Activated CD8-positive, alpha-beta T cell treated with anti-CD3 and anti-CD28 coated beads for 36 hours (primary cell): Measurements from ENCODE around the gene ABHD16A. TPM values are rescaled to one million over a fixed set of nuclear protein-coding genes. Genes with fewer than 3 reads are reported as not detected.

Experiments
- ATAC-seq: fragments of 200-7000 bp; cut with Tn5 transposase; one replicate; pipeline ENCODE4 v1.10.0; 2021; ENCODE audit warnings: mild to moderate bottlenecking, moderate library complexity
- CTCF ChIA-PET: fragments of 350-600 bp; sonication (Branson Sonifier 250); formaldehyde crosslinking; loops from one replicate; lab custom pipeline; 2021; ENCODE audit warnings: antibody characterized with exemption; lab: Charles Lee
- POLR2A ChIA-PET: fragments of 350-600 bp; sonication (Branson Sonifier 250); formaldehyde crosslinking; loops from one replicate; lab custom pipeline; 2021; ENCODE audit warnings: antibody characterized with exemption; lab: Charles Lee
- DNase-seq: peaks from one replicate; pipeline ENCODE4 v3.0.0-alpha.2; 2020
- H3K27ac Mint-ChIP-seq: one replicate; pipeline ENCODE4 v1.8.0; 2021; ENCODE audit warnings: mild to moderate bottlenecking, mixed read lengths
- H3K27me3 Mint-ChIP-seq: one replicate; pipeline ENCODE4 v1.8.0; 2021; ENCODE audit warnings: mixed read lengths
- H3K36me3 Mint-ChIP-seq: one replicate; pipeline ENCODE4 v1.8.0; 2021; ENCODE audit warnings: low read depth, mixed read lengths
- H3K4me1 Mint-ChIP-seq: one replicate; pipeline ENCODE4 v1.8.0; 2021; ENCODE audit warnings: low read depth, mixed read lengths
- H3K4me3 Mint-ChIP-seq: one replicate; pipeline ENCODE4 v1.8.0; 2021; ENCODE audit warnings: mild to moderate bottlenecking, moderate library complexity, mixed read lengths
- H3K9me3 Mint-ChIP-seq: one replicate; pipeline ENCODE4 v1.8.0; 2021; ENCODE audit warnings: mixed read lengths
- intact Hi-C: fragments of 100-400 bp; cut with micrococcal nuclease; formaldehyde crosslinking; loops from one replicate; pipeline ENCODE4 v1.10.0; 2022
- total RNA-seq, 2 experiments: library from RNA; stranded (reverse); gene quantifications; one replicate each; pipeline ENCODE4 v1.2.3, GENCODE V29; 2021
- TF ChIP-seq, protein P1 (sequence below): fragments of 200-600 bp; IDR thresholded peaks from one replicate; pipeline ENCODE4 v1.8.0; 2022; ENCODE audit warnings: antibody characterized with exemption, mild to moderate bottlenecking

The ABHD16A gene
- total RNA-seq, 2 experiments from 2014 or later = 23.7 to 24.3 TPM

DNA sequence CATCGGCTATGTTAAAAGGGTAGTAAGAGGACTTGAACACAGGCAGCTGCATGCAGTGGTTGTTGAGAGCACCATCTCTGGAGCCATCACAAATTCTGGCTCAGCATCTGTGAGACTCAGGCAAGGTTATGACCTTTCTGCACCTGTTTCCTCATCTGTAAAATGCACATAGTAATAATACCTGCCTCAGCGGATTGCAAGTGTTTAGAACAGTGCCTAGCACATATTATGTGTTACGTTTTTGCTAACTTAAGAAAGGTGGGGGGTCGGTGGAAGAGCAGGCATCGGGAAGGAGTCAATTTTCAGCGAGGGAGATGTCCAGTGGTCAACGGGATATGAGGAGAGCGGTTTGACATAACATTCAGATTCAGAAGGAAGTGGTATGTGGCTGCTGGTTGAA lies 25.2 kb downstream of the ABHD16A start:
- TF ChIP-seq, protein P1, sequence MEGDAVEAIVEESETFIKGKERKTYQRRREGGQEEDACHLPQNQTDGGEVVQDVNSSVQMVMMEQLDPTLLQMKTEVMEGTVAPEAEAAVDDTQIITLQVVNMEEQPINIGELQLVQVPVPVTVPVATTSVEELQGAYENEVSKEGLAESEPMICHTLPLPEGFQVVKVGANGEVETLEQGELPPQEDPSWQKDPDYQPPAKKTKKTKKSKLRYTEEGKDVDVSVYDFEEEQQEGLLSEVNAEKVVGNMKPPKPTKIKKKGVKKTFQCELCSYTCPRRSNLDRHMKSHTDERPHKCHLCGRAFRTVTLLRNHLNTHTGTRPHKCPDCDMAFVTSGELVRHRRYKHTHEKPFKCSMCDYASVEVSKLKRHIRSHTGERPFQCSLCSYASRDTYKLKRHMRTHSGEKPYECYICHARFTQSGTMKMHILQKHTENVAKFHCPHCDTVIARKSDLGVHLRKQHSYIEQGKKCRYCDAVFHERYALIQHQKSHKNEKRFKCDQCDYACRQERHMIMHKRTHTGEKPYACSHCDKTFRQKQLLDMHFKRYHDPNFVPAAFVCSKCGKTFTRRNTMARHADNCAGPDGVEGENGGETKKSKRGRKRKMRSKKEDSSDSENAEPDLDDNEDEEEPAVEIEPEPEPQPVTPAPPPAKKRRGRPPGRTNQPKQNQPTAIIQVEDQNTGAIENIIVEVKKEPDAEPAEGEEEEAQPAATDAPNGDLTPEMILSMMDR = no peak
- intact Hi-C loops = no loop called here
- ChIA-PET POLR2A (interaction anchor here (0.5 to 1.4 kb wide), 4 partner anchors 11 to 21 kb away, joined by 3 to 4 read pairs (median 4); partner anchors contain the start of gene GPANK1), CTCF (interaction anchor here (1.1 to 1.9 kb wide), 2 partner anchors 13 to 212 kb away, joined by 3 to 6 read pairs; no protein-coding TSS in a partner anchor)
- peaks cover 8% of the 10 kb centered on the region for H3K36me3 Mint-ChIP-seq
- peaks cover 11% of the 10 kb centered on the region for H3K4me1 Mint-ChIP-seq
- H3K27me3 Mint-ChIP-seq = no peaks in the 10 kb centered on the region
- no peak overlapping the region for H3K4me3 Mint-ChIP-seq
- H3K9me3 Mint-ChIP-seq = no peaks in the 10 kb centered on the region
- ATAC-seq (no peak), DNase-seq (no peak)
- no peak overlapping the region for H3K27ac Mint-ChIP-seq

DNA sequence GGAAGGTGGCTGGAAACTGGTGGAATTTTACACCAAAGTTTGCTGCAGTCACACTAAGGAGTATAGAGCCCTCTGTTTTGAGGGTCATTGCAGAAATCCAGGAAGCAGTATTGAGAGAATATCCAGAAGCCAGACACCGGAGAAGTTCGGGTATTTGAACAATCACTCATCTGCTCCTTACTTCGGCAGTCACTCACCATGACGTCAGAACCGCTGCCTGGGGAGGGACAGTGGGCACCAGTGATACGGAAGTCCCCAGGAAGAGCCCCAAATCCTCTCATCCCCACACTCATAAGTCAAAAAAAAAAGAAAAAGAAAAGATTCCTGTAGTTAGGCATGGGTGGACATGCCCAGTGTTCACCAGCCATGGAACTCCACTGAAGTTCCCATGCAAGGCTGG lies 26.2 kb downstream of the ABHD16A start:
- no peak for DNase-seq
- H3K4me1 Mint-ChIP-seq = peaks cover 11% of the 10 kb centered on the region
- no peak for ATAC-seq
- intact Hi-C loops = no loop called here
- POLR2A ChIA-PET = interaction anchor here (0.9 kb wide), 1 partner anchor 22 kb away, joined by 3 read pairs; no protein-coding TSS in a partner anchor
- TF ChIP-seq, protein P1 = no peak
- no peaks in the 10 kb centered on the region for H3K9me3 Mint-ChIP-seq
- CTCF ChIA-PET = interaction anchor here (1.9 kb wide), 1 partner anchor 14 kb away, joined by 6 read pairs; no protein-coding TSS in a partner anchor
- H3K4me3 Mint-ChIP-seq = no peak overlapping the region
- no peak overlapping the region for H3K27ac Mint-ChIP-seq
- H3K27me3 Mint-ChIP-seq = no peaks in the 10 kb centered on the region
- peaks cover 15% of the 10 kb centered on the region for H3K36me3 Mint-ChIP-seq

DNA sequence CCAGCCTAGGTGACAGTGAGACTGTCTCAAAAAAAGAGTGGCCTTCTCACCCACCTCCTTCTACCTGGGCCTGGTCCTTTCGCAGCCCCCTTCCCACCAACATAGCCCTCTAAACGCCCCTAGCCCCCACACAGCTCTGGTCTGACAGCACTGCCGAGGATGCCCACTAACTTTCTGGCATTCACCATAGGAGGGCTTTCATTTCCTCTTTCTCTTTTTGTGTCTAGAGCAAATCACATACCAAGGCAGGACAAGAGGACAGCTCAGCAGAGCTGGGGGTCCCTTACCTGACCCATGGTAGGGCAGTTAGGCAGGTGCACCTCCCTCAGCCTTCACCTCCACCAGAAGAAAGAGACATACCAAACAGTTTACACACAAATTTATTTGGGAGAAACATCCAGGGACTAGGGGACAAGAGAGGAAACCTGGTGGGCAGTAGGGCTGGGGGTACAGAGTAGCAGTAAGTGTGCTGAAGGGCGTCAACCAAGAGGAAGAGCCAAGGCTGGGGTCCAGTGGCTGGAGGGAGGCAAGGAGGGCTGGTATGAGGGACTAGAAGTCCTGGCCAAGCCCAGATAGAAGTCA lies 26.7 kb downstream of the ABHD16A start:
- no peak overlapping the region for H3K27ac Mint-ChIP-seq

DNA sequence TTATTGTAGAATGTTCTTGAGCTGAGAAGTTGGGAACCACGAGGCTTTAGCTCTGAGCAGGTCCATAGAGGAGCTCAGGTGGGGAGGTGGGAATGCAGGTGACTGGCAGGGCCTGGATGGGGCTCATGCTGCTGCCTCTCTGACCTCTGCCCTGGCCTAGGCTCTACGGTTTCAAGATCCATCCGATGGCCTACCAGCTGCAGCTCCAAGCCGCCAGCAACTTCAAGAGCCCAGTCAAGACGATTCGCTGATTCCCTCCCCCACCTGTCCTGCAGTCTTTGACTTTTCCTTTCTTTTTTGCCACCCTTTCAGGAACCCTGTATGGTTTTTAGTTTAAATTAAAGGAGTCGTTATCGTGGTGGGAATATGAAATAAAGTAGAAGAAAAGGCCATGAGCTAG lies 33.4 kb downstream of the ABHD16A start, which contains the start of gene LY6G5B:
LY6G5B (plus strand) TSS at position 301 of the 400 bp plus-strand sequence. CDS start 975 bp downstream, outside the sequence.
- Mint-ChIP-seq H3K4me1 (peaks cover 25% of the 10 kb centered on the region), H3K27ac (peak within 1 kb of the TSS; percentile 59), H3K9me3 (no peaks in the 10 kb centered on the region), H3K4me3 (no peak within 1 kb of the TSS), H3K27me3 (no peaks in the 10 kb centered on the region), H3K36me3 (peaks cover 69% of the 10 kb centered on the region)
- ChIA-PET CTCF (interaction anchor here (0.8 to 2.3 kb wide), 4 partner anchors 10 to 283 kb away, joined by 3 to 8 read pairs (median 4); partner anchors contain the start of gene LY6G5C), POLR2A (interaction anchor here (0.6 to 1.6 kb wide), 6 partner anchors 9 to 58 kb away, joined by 3 to 4 read pairs (median 3); partner anchors contain the start of genes C6orf47 and LY6G5C)
- TF ChIP-seq, protein P1 = no peak
- intact Hi-C loops = loop anchor here (10.0 kb wide), 2 partner anchors 125 to 165 kb away; partner anchors contain the start of genes ATP6V1G2, DDX39B and NFKBIL1
- ATAC-seq (no peak), DNase-seq (no peak)

More for the DNA sequence above, 26.7 kb downstream of the ABHD16A start:
- Mint-ChIP-seq H3K4me1 (peaks cover 9% of the 10 kb centered on the region), H3K4me3 (no peak overlapping the region), H3K36me3 (peaks cover 18% of the 10 kb centered on the region), H3K27me3 (no peaks in the 10 kb centered on the region), H3K9me3 (no peaks in the 10 kb centered on the region)
- ChIA-PET CTCF (no interaction called here), POLR2A (interaction anchor here (1.1 kb wide), 1 partner anchor 15 kb away, joined by 3 read pairs; the partner anchor contains the start of gene C6orf47)
- ATAC-seq = no peak
- TF ChIP-seq, protein P1 = no peak
- DNase-seq = no peak
- intact Hi-C loops = no loop called here
